ENCODE results near the gene PHEX.

DNA sequence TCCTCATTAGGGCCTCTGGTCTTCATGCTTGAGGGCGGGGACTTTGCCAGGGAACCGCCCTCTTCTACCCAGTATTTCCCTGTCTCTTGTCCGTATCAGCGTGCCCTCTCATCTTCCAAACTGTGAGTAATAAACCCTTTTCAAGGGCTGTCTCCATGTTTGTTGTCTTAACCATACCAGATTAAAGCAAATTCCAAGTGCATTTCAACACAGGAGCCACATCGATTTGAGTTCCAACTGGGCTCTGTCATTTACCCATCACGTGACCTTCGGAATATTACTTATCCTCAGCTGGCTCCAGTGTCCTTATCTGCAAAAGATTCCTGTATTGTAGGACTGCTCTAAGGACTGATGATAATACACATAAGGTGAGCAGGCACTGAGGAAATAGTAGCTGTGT lies 6.4 kb upstream of the PHEX start:
- no peak for TF ChIP-seq EZH2 (IDR thresholded peaks at IDR 0.05)
- TF ChIP-seq POLR2AphosphoS5 (IDR thresholded peaks at IDR 0.05; ENCODE audit: borderline replicate concordance, low read depth, low read length): no peak
